ENCODE data around the gene ADIPOR2.

ADIPOR2 gene

DNA sequence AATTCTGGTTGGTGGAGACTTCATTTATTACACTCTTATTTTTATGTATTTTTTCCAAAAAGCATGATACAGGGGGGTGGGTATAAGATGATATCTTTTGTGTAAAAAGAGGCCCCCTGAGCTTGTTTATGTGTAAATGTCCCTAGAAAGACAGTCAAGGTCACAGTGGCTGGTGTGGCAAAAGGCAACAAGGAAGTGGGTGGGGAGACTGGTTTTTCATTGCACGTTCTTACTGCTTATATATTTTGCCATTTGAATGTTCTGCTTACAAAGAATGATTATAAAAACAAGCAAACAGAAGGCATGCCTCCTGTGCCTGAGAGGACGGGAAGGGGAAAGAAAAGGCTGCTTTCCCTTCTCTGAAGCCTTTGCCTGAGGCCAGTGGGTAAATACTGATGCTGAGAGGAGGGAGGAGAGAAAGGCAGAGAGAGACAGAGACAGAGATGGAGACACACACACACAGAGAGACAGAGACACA lies 24.1 kb upstream of the ADIPOR2 start:
- H2BK12ac ChIP-seq (ENCODE audit: low read length in 2 of 2): peak overlapping the region in 1 of 2 experiments; percentile 34
- no peak overlapping the region for H2BK5ac ChIP-seq (ENCODE audit: low read depth, low read length, poor library complexity, severe bottlenecking)
- H3K4me2 ChIP-seq (ENCODE audit: low read length, poor library complexity, severe bottlenecking): no peak overlapping the region
- H3K9me3 ChIP-seq (ENCODE audit: control insufficient read depth, low read length): no peaks in the 10 kb centered on the region
- H3K23ac ChIP-seq (ENCODE audit: low read length in 2 of 2): no peak overlapping the region
- H3K9ac ChIP-seq (ENCODE audit: low read length): no peak overlapping the region
- no peak overlapping the region for H3K27ac ChIP-seq (ENCODE audit: low read length, poor library complexity, severe bottlenecking)
- no peaks in the 10 kb centered on the region for H3K36me3 ChIP-seq (ENCODE audit: control insufficient read depth in 1 of 2, insufficient read depth in 2 of 2, low read depth in 1 of 2, low read length in 2 of 2)
- peak overlapping the region in 1 of 2 experiments; percentile 61 for H3K18ac ChIP-seq (ENCODE audit: low read depth in 1 of 2, low read length in 2 of 2)
- no peak overlapping the region for H2AK5ac ChIP-seq (ENCODE audit: low read length, severe bottlenecking)
- H3K79me1 ChIP-seq (replicated peaks; ENCODE audit: low read length, poor library complexity, severe bottlenecking): no peaks in the 10 kb centered on the region
- H3K4me3 ChIP-seq (ENCODE audit: insufficient read depth in 1 of 2, low read depth in 1 of 2, low read length in 2 of 2): no peak overlapping the region
- no peak overlapping the region for H3K14ac ChIP-seq (ENCODE audit: low read length in 2 of 2)
- no peak overlapping the region for H2BK120ac ChIP-seq (ENCODE audit: low read depth, low read length)
- H4K8ac ChIP-seq (ENCODE audit: low read length): no peak overlapping the region
- 51% methylated on average over 1 of the region's 2 CpGs for WGBS
- H3K27me3 ChIP-seq (ENCODE audit: control insufficient read depth in 1 of 2, insufficient read depth in 1 of 2, low read length in 2 of 2): no peaks in the 10 kb centered on the region
- H2AFZ ChIP-seq (ENCODE audit: low read depth, low read length): peak overlapping the region; percentile 10
- H3K4ac ChIP-seq (ENCODE audit: low read depth in 1 of 2, low read length in 2 of 2): no peak overlapping the region
- H2BK15ac ChIP-seq (ENCODE audit: low read depth, poor library complexity, severe bottlenecking): peak overlapping the region; percentile 44
- DNase-seq: no peak
- H4K91ac ChIP-seq (ENCODE audit: low read length): no peak overlapping the region
- H3K4me1 ChIP-seq (ENCODE audit: control insufficient read depth, insufficient read depth, low read depth, low read length): peaks cover 10% of the 10 kb centered on the region

GRCh38 chr12:1668833-1669543 lies 21.9 kb upstream of the ADIPOR2 start:
- Histone ChIP-seq H3K4ac (ENCODE audit: low read depth in 1 of 2, low read length in 2 of 2) (no peak overlapping the region), H2BK120ac (ENCODE audit: low read depth, low read length) (no peak overlapping the region), H3K4me3 (ENCODE audit: insufficient read depth in 1 of 2, low read depth in 1 of 2, low read length in 2 of 2) (no peak overlapping the region), H3K36me3 (ENCODE audit: control insufficient read depth in 1 of 2, insufficient read depth in 2 of 2, low read depth in 1 of 2, low read length in 2 of 2) (no peaks in the 10 kb centered on the region), H3K23ac (ENCODE audit: low read length in 2 of 2) (no peak overlapping the region), H2AFZ (ENCODE audit: low read depth, low read length) (no peak overlapping the region), H3K27ac (ENCODE audit: low read length, poor library complexity, severe bottlenecking) (no peak overlapping the region), H2BK15ac (ENCODE audit: low read depth, poor library complexity, severe bottlenecking) (no peak overlapping the region), H3K79me1 (replicated peaks; ENCODE audit: low read length, poor library complexity, severe bottlenecking) (no peaks in the 10 kb centered on the region), H3K4me1 (ENCODE audit: control insufficient read depth, insufficient read depth, low read depth, low read length) (peaks cover 6% of the 10 kb centered on the region), H4K91ac (ENCODE audit: low read length) (no peak overlapping the region), H3K9ac (ENCODE audit: low read length) (no peak overlapping the region), H4K8ac (ENCODE audit: low read length) (no peak overlapping the region), H3K9me3 (ENCODE audit: control insufficient read depth, low read length) (no peaks in the 10 kb centered on the region), H3K27me3 (ENCODE audit: control insufficient read depth in 1 of 2, insufficient read depth in 1 of 2, low read length in 2 of 2) (no peaks in the 10 kb centered on the region), H3K18ac (ENCODE audit: low read depth in 1 of 2, low read length in 2 of 2) (no peak overlapping the region), H3K14ac (ENCODE audit: low read length in 2 of 2) (no peak overlapping the region), H3K4me2 (ENCODE audit: low read length, poor library complexity, severe bottlenecking) (no peak overlapping the region), H2BK5ac (ENCODE audit: low read depth, low read length, poor library complexity, severe bottlenecking) (no peak overlapping the region), H2AK5ac (ENCODE audit: low read length, severe bottlenecking) (no peak overlapping the region), H2BK12ac (ENCODE audit: low read length in 2 of 2) (no peak overlapping the region)
- 51% methylated on average over 18 of the region's 18 CpGs for WGBS
- DNase-seq: peak; percentile 83

- Histone ChIP-seq H4K91ac (ENCODE audit: low read length) (no peak overlapping the region), H3K18ac (ENCODE audit: low read depth in 1 of 2, low read length in 2 of 2) (no peak overlapping the region), H3K27me3 (ENCODE audit: control insufficient read depth in 1 of 2, insufficient read depth in 1 of 2, low read length in 2 of 2) (no peaks in the 10 kb centered on the region), H4K8ac (ENCODE audit: low read length) (no peak overlapping the region), H3K23ac (ENCODE audit: low read length in 2 of 2) (peak overlapping the region in 1 of 2 experiments; percentile 63), H3K4ac (ENCODE audit: low read depth in 1 of 2, low read length in 2 of 2) (no peak overlapping the region), H2BK5ac (ENCODE audit: low read depth, low read length, poor library complexity, severe bottlenecking) (no peak overlapping the region), H2AFZ (ENCODE audit: low read depth, low read length) (no peak overlapping the region), H3K27ac (ENCODE audit: low read length, poor library complexity, severe bottlenecking) (no peak overlapping the region), H3K4me2 (ENCODE audit: low read length, poor library complexity, severe bottlenecking) (no peak overlapping the region), H2BK15ac (ENCODE audit: low read depth, poor library complexity, severe bottlenecking) (no peak overlapping the region), H3K14ac (ENCODE audit: low read length in 2 of 2) (no peak overlapping the region), H3K9ac (ENCODE audit: low read length) (no peak overlapping the region), H2BK120ac (ENCODE audit: low read depth, low read length) (no peak overlapping the region), H3K36me3 (ENCODE audit: control insufficient read depth in 1 of 2, insufficient read depth in 2 of 2, low read depth in 1 of 2, low read length in 2 of 2) (no peaks in the 10 kb centered on the region), H3K9me3 (ENCODE audit: control insufficient read depth, low read length) (peaks cover 2% of the 10 kb centered on the region), H3K79me1 (replicated peaks; ENCODE audit: low read length, poor library complexity, severe bottlenecking) (no peaks in the 10 kb centered on the region), H2BK12ac (ENCODE audit: low read length in 2 of 2) (no peak overlapping the region), H2AK5ac (ENCODE audit: low read length, severe bottlenecking) (no peak overlapping the region), H3K4me3 (ENCODE audit: insufficient read depth in 1 of 2, low read depth in 1 of 2, low read length in 2 of 2) (no peak overlapping the region), H3K4me1 (ENCODE audit: control insufficient read depth, insufficient read depth, low read depth, low read length) (peaks cover 6% of the 10 kb centered on the region)
- no peak for DNase-seq
- WGBS: 92% methylated on average over 14 of the region's 14 CpGs
Observed at GRCh38 chr12:1670358-1671268, 20.3 kb upstream of the ADIPOR2 start.

- no peak overlapping the region for H4K8ac ChIP-seq (ENCODE audit: low read length)
- H3K4ac ChIP-seq (ENCODE audit: low read depth in 1 of 2, low read length in 2 of 2): no peak overlapping the region
- no peak for DNase-seq
- H3K4me3 ChIP-seq (ENCODE audit: insufficient read depth in 1 of 2, low read depth in 1 of 2, low read length in 2 of 2): no peak overlapping the region
- no peaks in the 10 kb centered on the region for H3K36me3 ChIP-seq (ENCODE audit: control insufficient read depth in 1 of 2, insufficient read depth in 2 of 2, low read depth in 1 of 2, low read length in 2 of 2)
- H2BK120ac ChIP-seq (ENCODE audit: low read depth, low read length): no peak overlapping the region
- no peak overlapping the region for H3K23ac ChIP-seq (ENCODE audit: low read length in 2 of 2)
- no peak overlapping the region for H2AK5ac ChIP-seq (ENCODE audit: low read length, severe bottlenecking)
- no peak overlapping the region for H2BK12ac ChIP-seq (ENCODE audit: low read length in 2 of 2)
- no peak overlapping the region for H2AFZ ChIP-seq (ENCODE audit: low read depth, low read length)
- WGBS: 87% methylated on average over 2 of the region's 3 CpGs
- H3K9ac ChIP-seq (ENCODE audit: low read length): no peak overlapping the region
- H3K27me3 ChIP-seq (ENCODE audit: control insufficient read depth in 1 of 2, insufficient read depth in 1 of 2, low read length in 2 of 2): no peaks in the 10 kb centered on the region
- H4K91ac ChIP-seq (ENCODE audit: low read length): no peak overlapping the region
- no peaks in the 10 kb centered on the region for H3K4me1 ChIP-seq (ENCODE audit: control insufficient read depth, insufficient read depth, low read depth, low read length)
- H2BK5ac ChIP-seq (ENCODE audit: low read depth, low read length, poor library complexity, severe bottlenecking): no peak overlapping the region
- H3K18ac ChIP-seq (ENCODE audit: low read depth in 1 of 2, low read length in 2 of 2): no peak overlapping the region
- H3K79me1 ChIP-seq (replicated peaks; ENCODE audit: low read length, poor library complexity, severe bottlenecking): no peaks in the 10 kb centered on the region
- no peak overlapping the region for H3K14ac ChIP-seq (ENCODE audit: low read length in 2 of 2)
- H2BK15ac ChIP-seq (ENCODE audit: low read depth, poor library complexity, severe bottlenecking): no peak overlapping the region
- no peak overlapping the region for H3K27ac ChIP-seq (ENCODE audit: low read length, poor library complexity, severe bottlenecking)
- no peak overlapping the region for H3K4me2 ChIP-seq (ENCODE audit: low read length, poor library complexity, severe bottlenecking)
- H3K9me3 ChIP-seq (ENCODE audit: control insufficient read depth, low read length): peaks cover 17% of the 10 kb centered on the region
Observed at GRCh38 chr12:1676043-1676442, 14.8 kb upstream of the ADIPOR2 start.

Measured in mesenchymal stem cell (in vitro differentiated cells and primary cell).